Right lobe of liver (tissue), 4 donors: Measurements from ENCODE around the gene HSPA6.

ENCODE experiments used
- CTCF ChIP-seq, 4 donors: fragments of 200-600 bp in 3 of 4; fragments of 450-650 bp in 1 of 4; IDR thresholded peaks; one replicate each; pipeline versions ENCODE4 v1.5.1 to v1.8.0; 2016 to 2022; ENCODE audit warnings: antibody characterized with exemption in 4 of 4, mild to moderate bottlenecking in 2 of 4
- POLR2A ChIP-seq: fragments of 450-650 bp; IDR thresholded peaks from one replicate; pipeline ENCODE4 v1.6.1; 2017; ENCODE audit warnings: antibody characterized with exemption, mild to moderate bottlenecking
- donor health status: DM: no; HTN: no; CAD: no.
- donor health status: DM: no; HTN: no; CAD: no.
- donor health status: DM: no; HTN: yes; CAD: no.

DNA sequence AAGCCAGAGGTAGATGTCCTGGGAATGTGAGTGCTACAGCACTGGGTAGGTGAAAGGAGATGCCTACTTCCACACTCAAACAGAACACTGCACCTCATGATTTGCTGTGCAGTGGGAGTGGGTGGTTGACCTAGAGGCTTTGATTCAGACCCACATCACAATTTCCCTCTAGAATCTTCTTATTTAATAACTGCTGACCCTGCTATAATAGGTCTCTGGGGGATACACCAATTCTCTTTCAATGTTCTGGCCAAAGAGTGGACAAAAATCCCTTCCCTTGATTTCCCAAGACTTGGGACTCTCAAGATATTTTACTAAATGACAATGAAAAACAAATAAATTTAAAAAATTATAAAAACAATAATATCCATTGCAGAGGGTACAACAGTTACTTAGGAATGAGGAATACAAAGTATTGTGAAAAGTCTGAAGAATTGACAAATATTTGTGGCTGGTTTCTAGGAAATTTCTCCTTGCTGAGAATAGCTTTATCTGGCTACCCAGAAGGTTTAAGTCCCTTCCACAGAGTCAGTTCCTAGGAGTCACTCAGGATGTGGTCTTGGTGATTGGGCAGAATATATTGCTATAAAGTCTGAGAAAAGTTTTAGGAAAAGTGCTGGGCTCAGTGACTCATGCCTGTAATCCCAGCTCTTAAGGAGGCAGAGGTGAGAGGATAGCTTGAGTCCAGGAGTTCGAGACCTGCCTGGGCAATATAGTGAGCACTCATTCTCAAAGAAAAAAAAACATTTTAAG, 21.5 kb upstream of the HSPA6 start:
- TF ChIP-seq CTCF (IDR thresholded peaks at IDR 0.05) (no peak), POLR2A (no peak)
